GM18907 (cell line): Measurements from ENCODE around the gene TMF1.

Experiments used
- ATAC-seq: cut with Tn5 transposase; IDR thresholded peaks from one replicate; pipeline ENCODE4 v1.9.1; 2021; ENCODE audit warnings: mild to moderate bottlenecking, moderate library complexity; ENCODE audit not compliant: unreplicated experiment

Gene TMF1

GRCh38 chr3:68977486-68978167 lies 74.5 kb downstream of the TMF1 start:
- no peak for ATAC-seq

DNA sequence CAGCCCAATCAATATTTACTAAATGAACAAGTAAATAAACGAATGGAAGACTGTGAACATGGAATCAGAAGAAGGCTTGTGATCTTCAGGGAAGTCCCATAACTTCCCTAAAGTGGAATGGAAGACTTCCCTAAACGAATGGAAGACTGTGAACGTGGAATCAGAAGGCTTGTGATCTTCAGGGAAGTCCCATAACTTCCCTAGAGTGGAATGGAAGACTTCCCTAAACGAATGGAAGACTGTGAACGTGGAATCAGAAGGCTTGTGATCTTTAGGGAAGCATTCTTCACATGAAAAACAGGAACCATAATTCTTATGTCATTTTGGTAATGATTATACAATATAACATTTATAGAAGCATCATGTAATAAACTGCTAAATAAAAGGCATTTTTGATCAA lies 77.4 kb downstream of the TMF1 start:
- ATAC-seq = no peak

DNA sequence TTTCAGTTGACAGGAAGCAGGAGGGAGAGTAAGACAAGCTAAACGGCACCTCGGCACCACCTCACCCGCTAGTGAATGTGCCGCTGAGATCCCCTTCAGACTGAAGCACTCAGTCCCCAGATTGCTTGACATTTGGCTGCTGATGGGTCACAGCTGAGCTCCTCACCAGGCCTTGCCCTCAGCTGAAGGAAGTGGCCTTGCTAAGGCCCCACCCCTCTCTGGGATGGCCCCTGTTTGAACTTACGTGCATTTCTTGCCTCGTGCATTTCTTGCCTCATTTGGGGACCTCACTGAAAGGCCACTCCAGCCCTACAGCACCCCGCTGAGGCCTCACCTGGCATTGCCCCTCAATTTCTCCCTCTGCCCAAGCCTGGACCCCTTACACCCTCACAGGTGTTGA lies 78.5 kb downstream of the TMF1 start:
- ATAC-seq = no peak

DNA sequence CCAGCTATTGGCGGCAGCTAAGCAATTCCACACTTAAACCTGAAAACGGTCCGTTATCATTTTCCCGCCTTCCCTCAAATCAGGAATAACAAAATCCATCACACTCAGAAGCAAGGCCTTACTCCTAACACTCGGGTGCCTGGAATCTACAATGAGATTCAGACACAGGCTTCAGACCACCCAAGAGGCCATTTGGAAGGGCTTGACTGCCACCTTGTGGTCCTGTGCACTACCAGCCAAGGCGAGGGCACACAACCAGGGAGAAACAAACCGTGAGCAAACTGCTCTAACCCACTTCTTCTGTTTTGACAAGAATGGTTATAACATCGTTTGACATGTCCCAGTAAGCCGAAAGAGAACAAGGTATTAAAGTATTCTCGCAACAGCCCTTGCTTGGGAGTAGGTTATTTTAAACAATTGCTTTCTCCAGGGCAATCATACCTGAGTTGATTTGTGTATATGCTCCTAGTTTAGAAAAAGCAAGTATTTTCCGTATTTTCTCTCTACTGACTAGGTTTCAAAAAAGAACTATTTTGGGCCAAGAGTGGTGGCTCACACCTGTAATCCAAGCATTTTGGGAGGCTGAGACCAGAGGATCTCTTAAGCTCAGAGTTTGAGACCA lies 79.7 kb downstream of the TMF1 start:
- ATAC-seq = peak; percentile 86
